ENCODE results near the gene ZG16B. TPM values are rescaled to one million over a fixed set of nuclear protein-coding genes. Genes with fewer than 3 reads are reported as not detected.

The ZG16B gene
- total RNA-seq, 1 experiment from 2014 or later = 2.3 TPM

DNA sequence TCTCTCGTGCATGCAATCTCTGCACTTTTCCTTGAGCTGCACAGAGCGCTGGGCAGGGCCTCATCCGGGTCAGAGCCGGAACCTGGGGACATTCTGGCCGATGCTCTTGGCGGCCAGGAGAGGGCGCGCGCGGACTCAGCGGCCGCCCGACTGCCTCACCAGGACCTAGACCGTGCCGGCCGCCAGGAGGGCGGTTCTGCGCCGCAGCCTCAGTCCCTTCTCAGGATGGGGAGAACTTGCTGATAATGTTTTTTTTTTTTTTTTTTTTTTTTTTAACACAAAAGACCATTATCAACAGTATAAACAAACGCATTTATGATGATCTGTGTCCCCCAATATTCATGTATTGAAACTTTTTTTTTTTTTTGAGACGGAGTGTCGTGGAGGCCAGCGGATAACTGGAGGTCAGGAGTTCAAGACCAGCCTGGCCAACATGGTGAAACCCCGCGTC is 44.8 kb downstream of the ZG16B start:
- Histone ChIP-seq H2AFZ (ENCODE audit: low read depth, low read length, poor library complexity, severe bottlenecking) (peak overlapping the region; percentile 16), H3K27me3 (ENCODE audit: insufficient read depth, low read length) (no peaks in the 10 kb centered on the region), H3K9me3 (ENCODE audit: control insufficient read depth in 1 of 2, insufficient read depth in 1 of 2, low read depth in 1 of 2, low read length in 2 of 2) (peaks cover 0 to 4% of the 10 kb centered on the region in 2 experiments; a peak in 1 of 4 replicates), H3K36me3 (ENCODE audit: control insufficient read depth in 1 of 2, insufficient read depth in 2 of 2, low read length in 2 of 2) (no peaks in the 10 kb centered on the region), H4K20me1 (ENCODE audit: insufficient read depth) (no peaks in the 10 kb centered on the region), H3K9me2 (ENCODE audit: insufficient read depth) (no peaks in the 10 kb centered on the region), H3K9ac (ENCODE audit: low read length) (peak overlapping the region; percentile 38), H3K79me2 (ENCODE audit: insufficient read depth, low read length) (no peaks in the 10 kb centered on the region), H3K4me2 (ENCODE audit: low read length) (peak overlapping the region; percentile 76), H3K4me3 (replicated peaks in 1 of 2; ENCODE audit: low read depth in 1 of 2, low read length in 2 of 2) (peak overlapping the region; percentile 27 to 47), H3K27ac (ENCODE audit: low read depth, low read length) (peak overlapping the region; percentile 41; the same call in 1 of the 2 replicates), H3K4me1 (ENCODE audit: control insufficient read depth in 1 of 2, insufficient read depth in 2 of 2, low read length in 2 of 2) (peaks cover 19 to 34% of the 10 kb centered on the region in 2 experiments)
- TF ChIP-seq RAD21 (IDR thresholded peaks at IDR 0.05; ENCODE audit: low read depth) (peak; percentile 83), POLR2AphosphoS5 (IDR thresholded peaks at IDR 0.05; ENCODE audit: low read depth, low read length) (peak; percentile 32; the same call in 1 of the 2 replicates), SIN3A (IDR thresholded peaks at IDR 0.05; ENCODE audit: low read depth) (no peak), ZFX (IDR thresholded peaks at IDR 0.05) (no peak; the same call in 1 of the 2 replicates), TCF7L2 (IDR thresholded peaks at IDR 0.05; ENCODE audit: borderline replicate concordance, extremely low read depth, insufficient read depth, insufficient read length) (no peak), JUND (IDR thresholded peaks at IDR 0.05) (no peak), CBX3 (IDR thresholded peaks at IDR 0.05; ENCODE audit: low read depth) (no peak), CEBPB (IDR thresholded peaks at IDR 0.05; ENCODE audit: low read depth) (no peak), YY1 (IDR thresholded peaks at IDR 0.05; ENCODE audit: extremely low read depth, insufficient replicate concordance, low read depth, low read length) (no peak), ZNF274 (IDR thresholded peaks at IDR 0.05; ENCODE audit: low read depth, low read length) (no peak)
- TF ChIP-seq, protein P1, sequence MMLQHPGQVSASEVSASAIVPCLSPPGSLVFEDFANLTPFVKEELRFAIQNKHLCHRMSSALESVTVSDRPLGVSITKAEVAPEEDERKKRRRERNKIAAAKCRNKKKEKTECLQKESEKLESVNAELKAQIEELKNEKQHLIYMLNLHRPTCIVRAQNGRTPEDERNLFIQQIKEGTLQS (IDR thresholded peaks at IDR 0.05) = no peak
- TF ChIP-seq, protein P2, sequence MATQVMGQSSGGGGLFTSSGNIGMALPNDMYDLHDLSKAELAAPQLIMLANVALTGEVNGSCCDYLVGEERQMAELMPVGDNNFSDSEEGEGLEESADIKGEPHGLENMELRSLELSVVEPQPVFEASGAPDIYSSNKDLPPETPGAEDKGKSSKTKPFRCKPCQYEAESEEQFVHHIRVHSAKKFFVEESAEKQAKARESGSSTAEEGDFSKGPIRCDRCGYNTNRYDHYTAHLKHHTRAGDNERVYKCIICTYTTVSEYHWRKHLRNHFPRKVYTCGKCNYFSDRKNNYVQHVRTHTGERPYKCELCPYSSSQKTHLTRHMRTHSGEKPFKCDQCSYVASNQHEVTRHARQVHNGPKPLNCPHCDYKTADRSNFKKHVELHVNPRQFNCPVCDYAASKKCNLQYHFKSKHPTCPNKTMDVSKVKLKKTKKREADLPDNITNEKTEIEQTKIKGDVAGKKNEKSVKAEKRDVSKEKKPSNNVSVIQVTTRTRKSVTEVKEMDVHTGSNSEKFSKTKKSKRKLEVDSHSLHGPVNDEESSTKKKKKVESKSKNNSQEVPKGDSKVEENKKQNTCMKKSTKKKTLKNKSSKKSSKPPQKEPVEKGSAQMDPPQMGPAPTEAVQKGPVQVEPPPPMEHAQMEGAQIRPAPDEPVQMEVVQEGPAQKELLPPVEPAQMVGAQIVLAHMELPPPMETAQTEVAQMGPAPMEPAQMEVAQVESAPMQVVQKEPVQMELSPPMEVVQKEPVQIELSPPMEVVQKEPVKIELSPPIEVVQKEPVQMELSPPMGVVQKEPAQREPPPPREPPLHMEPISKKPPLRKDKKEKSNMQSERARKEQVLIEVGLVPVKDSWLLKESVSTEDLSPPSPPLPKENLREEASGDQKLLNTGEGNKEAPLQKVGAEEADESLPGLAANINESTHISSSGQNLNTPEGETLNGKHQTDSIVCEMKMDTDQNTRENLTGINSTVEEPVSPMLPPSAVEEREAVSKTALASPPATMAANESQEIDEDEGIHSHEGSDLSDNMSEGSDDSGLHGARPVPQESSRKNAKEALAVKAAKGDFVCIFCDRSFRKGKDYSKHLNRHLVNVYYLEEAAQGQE (IDR thresholded peaks at IDR 0.05; ENCODE audit: low read depth) = no peak
- TF ChIP-seq, protein P3, sequence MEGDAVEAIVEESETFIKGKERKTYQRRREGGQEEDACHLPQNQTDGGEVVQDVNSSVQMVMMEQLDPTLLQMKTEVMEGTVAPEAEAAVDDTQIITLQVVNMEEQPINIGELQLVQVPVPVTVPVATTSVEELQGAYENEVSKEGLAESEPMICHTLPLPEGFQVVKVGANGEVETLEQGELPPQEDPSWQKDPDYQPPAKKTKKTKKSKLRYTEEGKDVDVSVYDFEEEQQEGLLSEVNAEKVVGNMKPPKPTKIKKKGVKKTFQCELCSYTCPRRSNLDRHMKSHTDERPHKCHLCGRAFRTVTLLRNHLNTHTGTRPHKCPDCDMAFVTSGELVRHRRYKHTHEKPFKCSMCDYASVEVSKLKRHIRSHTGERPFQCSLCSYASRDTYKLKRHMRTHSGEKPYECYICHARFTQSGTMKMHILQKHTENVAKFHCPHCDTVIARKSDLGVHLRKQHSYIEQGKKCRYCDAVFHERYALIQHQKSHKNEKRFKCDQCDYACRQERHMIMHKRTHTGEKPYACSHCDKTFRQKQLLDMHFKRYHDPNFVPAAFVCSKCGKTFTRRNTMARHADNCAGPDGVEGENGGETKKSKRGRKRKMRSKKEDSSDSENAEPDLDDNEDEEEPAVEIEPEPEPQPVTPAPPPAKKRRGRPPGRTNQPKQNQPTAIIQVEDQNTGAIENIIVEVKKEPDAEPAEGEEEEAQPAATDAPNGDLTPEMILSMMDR (IDR thresholded peaks at IDR 0.05 in 2 of 3, conservative IDR thresholded peaks at IDR 0.05 in 1 of 3; ENCODE audit: borderline replicate concordance in 1 of 3, insufficient read depth in 1 of 3, low read depth in 2 of 3, low read length in 2 of 3) = peak; percentile 89 to 96 (median 96)
- TF ChIP-seq, protein P4, sequence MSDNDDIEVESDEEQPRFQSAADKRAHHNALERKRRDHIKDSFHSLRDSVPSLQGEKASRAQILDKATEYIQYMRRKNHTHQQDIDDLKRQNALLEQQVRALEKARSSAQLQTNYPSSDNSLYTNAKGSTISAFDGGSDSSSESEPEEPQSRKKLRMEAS (IDR thresholded peaks at IDR 0.05) = no peak
- intact Hi-C loops (cut with micrococcal nuclease) = loop anchor here (1.0 kb wide), 1 partner anchor 44 kb away; no protein-coding TSS in a partner anchor
- ChIA-PET RAD21 (ENCODE audit: low non-redundant PET in 1 of 2, low total read pairs in 2 of 2, uncharacterized antibody in 2 of 2, unreplicated experiment in 2 of 2) (interaction anchor here (0.6 to 0.7 kb wide), 4 partner anchors 16 to 92 kb away, joined by 3 to 10 read pairs (median 4); no protein-coding TSS in a partner anchor), POLR2A (interaction anchor here (0.7 to 1.0 kb wide), 3 partner anchors 8 to 36 kb away, joined by 4 to 7 read pairs (median 5); partner anchors contain the start of gene FLYWCH2), CTCF (interaction anchor here (0.6 to 1.4 kb wide), 7 partner anchors 8 to 680 kb away, joined by 3 to 11 read pairs (median 3); partner anchors contain the start of gene FLYWCH2)
- BruUV-seq (replicated peaks) = no TSS peak
- ATAC-seq (peak; percentile 97), DNase-seq (ENCODE audit: low read depth, low spot score) (peak; percentile 67)
